Measurements from ENCODE around the gene DOCK4. TPM values are rescaled to one million over a fixed set of nuclear protein-coding genes. Genes with fewer than 3 reads are reported as not detected.

The DOCK4 gene
- total RNA-seq, 2 experiments from 2014 or later: 0.64 to 0.87 TPM

GRCh38 chr7:112104120-112104519 is 102.1 kb downstream of the DOCK4 start:
- CTCF ChIA-PET: no interaction called here
- no peaks in the 10 kb centered on the region for H3K36me3 Mint-ChIP-seq

GRCh38 chr7:112103246-112103645 is 103.0 kb downstream of the DOCK4 start:
- no peak for DNase-seq
- Mint-ChIP-seq H3K4me3 (no peak overlapping the region), H3K4me1 (no peaks in the 10 kb centered on the region), H3K27me3 (peaks cover 5% of the 10 kb centered on the region), H3K27ac (no peak overlapping the region), H3K36me3 (no peaks in the 10 kb centered on the region), H3K9me3 (ENCODE audit: low read depth) (no peaks in the 10 kb centered on the region)
- no peak for ATAC-seq
- CTCF ChIA-PET: no interaction called here

More at GRCh38 chr7:112104120-112104519, 102.1 kb downstream of the DOCK4 start:
- ATAC-seq (no peak), DNase-seq (no peak)
- peaks cover 5% of the 10 kb centered on the region for H3K27me3 Mint-ChIP-seq
- no peaks in the 10 kb centered on the region for H3K9me3 Mint-ChIP-seq (ENCODE audit: low read depth)
- no peaks in the 10 kb centered on the region for H3K4me1 Mint-ChIP-seq
- H3K4me3 Mint-ChIP-seq: no peak overlapping the region
- H3K27ac Mint-ChIP-seq: no peak overlapping the region

- H3K4me3 Mint-ChIP-seq: no peak overlapping the region
- H3K4me1 Mint-ChIP-seq: no peaks in the 10 kb centered on the region
- DNase-seq (no peak), ATAC-seq (no peak)
- H3K27ac Mint-ChIP-seq: no peak overlapping the region
- H3K27me3 Mint-ChIP-seq: peaks cover 5% of the 10 kb centered on the region
- no peaks in the 10 kb centered on the region for H3K9me3 Mint-ChIP-seq (ENCODE audit: low read depth)
- CTCF ChIA-PET: no interaction called here
- H3K36me3 Mint-ChIP-seq: no peaks in the 10 kb centered on the region
These were observed 104.9 kb downstream of the DOCK4 start for GRCh38 chr7:112101201-112101846.

- peaks cover 2% of the 10 kb centered on the region for H3K27me3 Mint-ChIP-seq
- H3K4me3 Mint-ChIP-seq: no peak overlapping the region
- H3K4me1 Mint-ChIP-seq: no peaks in the 10 kb centered on the region
- no peak overlapping the region for H3K27ac Mint-ChIP-seq
- CTCF ChIA-PET: no interaction called here
- H3K9me3 Mint-ChIP-seq (ENCODE audit: low read depth): no peaks in the 10 kb centered on the region
- H3K36me3 Mint-ChIP-seq: no peaks in the 10 kb centered on the region
- DNase-seq (no peak), ATAC-seq (no peak)
These were observed 108.7 kb downstream of the DOCK4 start for GRCh38 chr7:112097524-112097923.

GRCh38 chr7:112093409-112093808 is 112.8 kb downstream of the DOCK4 start:
- no peak for ATAC-seq
- peaks cover 18% of the 10 kb centered on the region for H3K27me3 Mint-ChIP-seq
- H3K27ac Mint-ChIP-seq: no peak overlapping the region
- H3K36me3 Mint-ChIP-seq: no peaks in the 10 kb centered on the region
- CTCF ChIA-PET: interaction anchor here (0.7 kb wide), 1 partner anchor 1979 kb away, joined by 3 read pairs; no protein-coding TSS in a partner anchor
- H3K9me3 Mint-ChIP-seq (ENCODE audit: low read depth): no peaks in the 10 kb centered on the region
- H3K4me3 Mint-ChIP-seq: no peak overlapping the region
- no peak for DNase-seq
- no peaks in the 10 kb centered on the region for H3K4me1 Mint-ChIP-seq

- no peak for DNase-seq
- Mint-ChIP-seq H3K9me3 (ENCODE audit: low read depth) (no peaks in the 10 kb centered on the region), H3K36me3 (no peaks in the 10 kb centered on the region), H3K4me3 (no peak overlapping the region), H3K4me1 (no peaks in the 10 kb centered on the region), H3K27ac (no peak overlapping the region), H3K27me3 (peaks cover 21% of the 10 kb centered on the region)
- CTCF ChIA-PET: interaction anchor here (0.7 kb wide), 1 partner anchor 1979 kb away, joined by 3 read pairs; no protein-coding TSS in a partner anchor
- no peak for ATAC-seq
These were observed 113.3 kb downstream of the DOCK4 start for GRCh38 chr7:112092709-112093395.

GRCh38 chr7:112092306-112092705 is 113.9 kb downstream of the DOCK4 start:
- ATAC-seq (no peak), DNase-seq (no peak)
- Mint-ChIP-seq H3K9me3 (ENCODE audit: low read depth) (no peaks in the 10 kb centered on the region), H3K27ac (no peak overlapping the region), H3K27me3 (peaks cover 24% of the 10 kb centered on the region), H3K4me3 (no peak overlapping the region), H3K4me1 (no peaks in the 10 kb centered on the region), H3K36me3 (no peaks in the 10 kb centered on the region)
- CTCF ChIA-PET: no interaction called here

- CTCF ChIA-PET: no interaction called here
- Mint-ChIP-seq H3K27ac (no peak overlapping the region), H3K4me3 (no peak overlapping the region), H3K4me1 (no peaks in the 10 kb centered on the region), H3K9me3 (ENCODE audit: low read depth) (no peaks in the 10 kb centered on the region), H3K27me3 (peaks cover 24% of the 10 kb centered on the region), H3K36me3 (no peaks in the 10 kb centered on the region)
- ATAC-seq (no peak), DNase-seq (no peak)
These were observed 114.4 kb downstream of the DOCK4 start for GRCh38 chr7:112091768-112092167.

- no peaks in the 10 kb centered on the region for H3K9me3 Mint-ChIP-seq (ENCODE audit: low read depth)
- no peak for DNase-seq
- peaks cover 2% of the 10 kb centered on the region for H3K4me1 Mint-ChIP-seq
- ATAC-seq: no peak
- H3K27me3 Mint-ChIP-seq: peaks cover 30% of the 10 kb centered on the region
- no peak overlapping the region for H3K27ac Mint-ChIP-seq
- CTCF ChIA-PET: no interaction called here
- H3K4me3 Mint-ChIP-seq: no peak overlapping the region
- H3K36me3 Mint-ChIP-seq: no peaks in the 10 kb centered on the region
These were observed 116.6 kb downstream of the DOCK4 start for GRCh38 chr7:112089551-112089950.

GRCh38 chr7:112088484-112089016 is 117.6 kb downstream of the DOCK4 start:
- Mint-ChIP-seq H3K4me1 (peaks cover 4% of the 10 kb centered on the region), H3K36me3 (no peaks in the 10 kb centered on the region), H3K9me3 (ENCODE audit: low read depth) (no peaks in the 10 kb centered on the region), H3K27me3 (peaks cover 31% of the 10 kb centered on the region), H3K4me3 (no peak overlapping the region), H3K27ac (no peak overlapping the region)
- DNase-seq (no peak), ATAC-seq (no peak)
- CTCF ChIA-PET: no interaction called here

- DNase-seq (no peak), ATAC-seq (no peak)
- Mint-ChIP-seq H3K36me3 (no peaks in the 10 kb centered on the region), H3K4me1 (peaks cover 4% of the 10 kb centered on the region), H3K9me3 (ENCODE audit: low read depth) (no peaks in the 10 kb centered on the region), H3K27ac (no peak overlapping the region), H3K4me3 (no peak overlapping the region), H3K27me3 (peaks cover 31% of the 10 kb centered on the region)
- CTCF ChIA-PET: no interaction called here
These were observed 119.5 kb downstream of the DOCK4 start for GRCh38 chr7:112086496-112087254.

GRCh38 chr7:112084520-112084971 is 121.7 kb downstream of the DOCK4 start:
- ATAC-seq (no peak), DNase-seq (no peak)
- H3K27me3 Mint-ChIP-seq: peaks cover 35% of the 10 kb centered on the region
- CTCF ChIA-PET: interaction anchor here (1.2 kb wide), 1 partner anchor 10 kb away, joined by 3 read pairs; no protein-coding TSS in a partner anchor
- no peaks in the 10 kb centered on the region for H3K9me3 Mint-ChIP-seq (ENCODE audit: low read depth)
- H3K4me1 Mint-ChIP-seq: peaks cover 15% of the 10 kb centered on the region
- H3K4me3 Mint-ChIP-seq: no peak overlapping the region
- H3K36me3 Mint-ChIP-seq: no peaks in the 10 kb centered on the region
- no peak overlapping the region for H3K27ac Mint-ChIP-seq

- H3K27me3 Mint-ChIP-seq: peaks cover 34% of the 10 kb centered on the region
- H3K4me3 Mint-ChIP-seq: no peak overlapping the region
- no peak overlapping the region for H3K27ac Mint-ChIP-seq
- no peaks in the 10 kb centered on the region for H3K9me3 Mint-ChIP-seq (ENCODE audit: low read depth)
- H3K4me1 Mint-ChIP-seq: peaks cover 16% of the 10 kb centered on the region
- DNase-seq (no peak), ATAC-seq (no peak)
- no peaks in the 10 kb centered on the region for H3K36me3 Mint-ChIP-seq
- CTCF ChIA-PET: interaction anchor here (1.2 kb wide), 1 partner anchor 10 kb away, joined by 3 read pairs; no protein-coding TSS in a partner anchor
These were observed 122.3 kb downstream of the DOCK4 start for GRCh38 chr7:112083776-112084355.
